ENCODE measurements around the gene PRDM11.

Gene PRDM11

DNA sequence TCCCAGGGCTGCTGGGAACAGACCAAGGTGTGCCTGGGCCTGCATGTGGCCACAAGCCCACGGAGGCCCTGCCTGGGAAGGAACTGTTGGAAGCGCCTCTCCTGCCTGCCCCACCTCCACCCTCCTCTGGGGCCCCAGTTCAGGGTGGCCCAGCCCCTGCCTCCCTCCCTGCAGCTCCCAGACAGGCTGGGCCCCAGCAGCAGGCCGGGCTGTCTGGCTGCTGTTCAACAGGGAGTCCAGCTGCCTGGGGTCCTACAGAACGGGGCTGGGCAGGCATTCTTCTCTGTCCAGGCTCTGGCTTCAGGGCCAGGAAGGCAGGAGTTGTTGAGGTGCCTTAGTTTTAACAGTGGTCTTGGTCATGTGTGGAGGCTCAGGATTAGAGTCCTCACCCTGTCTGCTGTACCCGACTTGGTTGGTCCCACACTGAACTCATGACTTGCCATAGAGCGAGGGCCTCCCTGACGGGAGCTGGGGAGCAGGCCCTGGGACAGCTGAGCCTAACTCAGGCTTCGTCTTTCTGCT is 11.8 kb downstream of the PRDM11 start:
- no peak for DNase-seq

DNA sequence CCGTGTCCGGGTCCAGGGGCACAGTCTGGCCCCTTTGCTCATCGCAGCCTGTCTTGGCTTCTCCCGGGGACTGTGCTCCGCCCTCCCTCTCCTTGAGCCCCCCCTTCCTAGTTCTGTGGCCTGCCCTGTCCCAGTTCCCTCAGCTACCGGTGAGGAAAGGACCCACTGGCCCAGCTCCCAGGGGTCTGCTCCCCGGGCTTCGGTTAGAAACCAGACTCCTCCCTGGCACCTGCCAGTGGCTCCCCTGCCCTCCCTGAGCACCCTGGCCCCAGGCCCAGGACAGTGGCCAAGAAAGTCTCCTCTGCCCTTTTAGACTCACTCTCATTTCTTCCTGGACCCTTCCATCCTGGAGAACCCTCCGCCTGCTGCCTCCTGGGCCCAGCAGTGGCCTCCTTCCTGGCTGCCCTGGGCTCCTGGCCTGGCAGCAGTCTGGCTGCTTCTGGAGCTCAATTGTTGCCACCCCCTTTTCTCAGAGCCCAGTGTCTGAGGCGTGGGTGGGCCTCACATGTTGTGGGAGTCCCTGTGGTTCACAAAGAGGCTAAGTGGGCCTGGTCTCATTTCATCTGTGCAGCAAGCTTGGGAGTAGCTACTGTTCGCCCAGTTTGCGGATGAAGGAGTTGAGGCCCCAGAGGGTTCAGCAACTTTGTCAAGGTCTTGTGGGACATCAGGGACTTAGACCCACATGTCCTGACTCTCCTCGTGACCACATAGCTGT is 12.6 kb downstream of the PRDM11 start:
- no peak for DNase-seq

DNA sequence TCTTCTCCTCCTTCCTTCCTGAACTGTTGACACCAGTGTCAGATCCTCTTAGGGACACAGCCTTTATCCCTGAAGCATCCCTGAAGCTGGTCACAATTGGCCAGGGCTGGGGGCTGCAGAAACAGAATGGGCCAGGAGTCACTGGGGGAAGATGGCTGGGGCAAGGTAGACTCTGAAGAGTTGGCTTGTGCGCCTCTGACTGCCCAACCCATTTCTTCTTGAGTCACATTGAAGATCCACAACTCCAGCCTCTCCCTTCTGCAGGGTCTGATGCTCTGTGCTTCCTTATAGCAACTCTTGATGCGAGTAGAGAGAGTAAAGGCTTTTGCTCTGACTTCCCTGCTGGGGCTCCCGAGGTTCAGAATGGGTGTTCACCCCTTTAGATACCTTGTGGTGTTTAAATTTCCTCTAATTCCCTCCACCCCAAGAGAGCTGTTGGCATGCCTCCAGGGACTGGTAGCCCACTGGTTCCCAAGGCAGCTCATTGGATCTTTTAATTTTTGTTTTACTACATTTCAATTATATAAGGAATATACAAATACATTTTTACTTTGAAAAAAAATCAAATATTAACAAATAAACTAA is 13.4 kb downstream of the PRDM11 start:
- DNase-seq, result no peak

DNA sequence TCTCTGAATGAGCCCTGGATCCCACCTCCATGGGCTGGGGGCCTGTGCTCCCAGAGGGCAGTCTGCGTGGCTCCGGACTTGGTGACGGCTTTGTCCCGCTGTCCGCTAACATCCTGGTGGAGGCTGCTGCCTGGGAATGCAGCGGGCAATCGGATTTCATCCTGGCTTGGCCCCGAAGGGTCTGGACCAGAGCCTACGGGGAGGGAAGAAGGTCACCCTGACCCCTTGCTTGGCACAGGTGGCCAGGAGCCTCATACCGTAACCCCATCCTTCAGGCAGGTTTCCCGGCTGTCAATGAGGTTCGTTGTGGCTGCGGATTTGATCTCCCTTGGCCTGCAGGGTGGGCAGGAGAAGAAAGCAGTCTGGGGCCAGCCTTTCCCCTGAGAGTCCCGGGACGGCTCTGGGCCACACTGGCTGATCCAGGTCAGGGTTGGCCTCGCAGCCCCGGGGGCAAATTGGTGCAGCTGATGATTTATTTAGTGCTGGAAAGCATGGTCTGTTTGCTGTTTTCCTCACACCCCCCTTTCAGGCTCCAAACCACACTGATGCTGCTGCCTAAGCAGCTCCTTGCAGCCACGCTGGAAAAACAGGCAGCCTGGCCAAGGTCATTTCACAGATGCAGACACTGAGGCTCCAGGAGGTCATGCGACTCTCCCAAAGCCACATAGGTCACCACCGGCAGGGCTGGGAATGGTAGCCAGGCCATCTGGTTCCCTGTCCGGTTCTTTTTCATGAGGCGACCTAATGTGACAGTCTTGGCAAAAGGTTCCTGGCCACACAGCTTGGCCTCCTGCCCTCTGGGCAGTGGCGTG is 15.0 kb downstream of the PRDM11 start:
- DNase-seq, result no peak

DNA sequence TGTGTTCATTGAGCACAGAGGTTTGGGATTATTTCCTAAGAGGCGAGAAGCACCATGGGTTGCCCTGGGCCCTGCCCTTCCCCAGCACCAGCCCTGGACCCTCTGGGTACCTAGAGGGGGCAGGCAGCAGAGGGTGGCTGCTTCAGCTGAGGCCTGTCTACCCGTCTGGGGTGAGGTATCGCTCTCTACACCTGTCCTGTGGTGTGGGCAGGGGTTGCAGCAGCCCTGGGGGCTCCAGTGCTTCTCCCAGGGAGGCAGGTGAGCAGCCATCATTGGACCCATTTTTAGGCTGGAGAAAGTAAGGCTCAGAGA is 15.6 kb downstream of the PRDM11 start:
- DNase-seq, result no peak

DNA sequence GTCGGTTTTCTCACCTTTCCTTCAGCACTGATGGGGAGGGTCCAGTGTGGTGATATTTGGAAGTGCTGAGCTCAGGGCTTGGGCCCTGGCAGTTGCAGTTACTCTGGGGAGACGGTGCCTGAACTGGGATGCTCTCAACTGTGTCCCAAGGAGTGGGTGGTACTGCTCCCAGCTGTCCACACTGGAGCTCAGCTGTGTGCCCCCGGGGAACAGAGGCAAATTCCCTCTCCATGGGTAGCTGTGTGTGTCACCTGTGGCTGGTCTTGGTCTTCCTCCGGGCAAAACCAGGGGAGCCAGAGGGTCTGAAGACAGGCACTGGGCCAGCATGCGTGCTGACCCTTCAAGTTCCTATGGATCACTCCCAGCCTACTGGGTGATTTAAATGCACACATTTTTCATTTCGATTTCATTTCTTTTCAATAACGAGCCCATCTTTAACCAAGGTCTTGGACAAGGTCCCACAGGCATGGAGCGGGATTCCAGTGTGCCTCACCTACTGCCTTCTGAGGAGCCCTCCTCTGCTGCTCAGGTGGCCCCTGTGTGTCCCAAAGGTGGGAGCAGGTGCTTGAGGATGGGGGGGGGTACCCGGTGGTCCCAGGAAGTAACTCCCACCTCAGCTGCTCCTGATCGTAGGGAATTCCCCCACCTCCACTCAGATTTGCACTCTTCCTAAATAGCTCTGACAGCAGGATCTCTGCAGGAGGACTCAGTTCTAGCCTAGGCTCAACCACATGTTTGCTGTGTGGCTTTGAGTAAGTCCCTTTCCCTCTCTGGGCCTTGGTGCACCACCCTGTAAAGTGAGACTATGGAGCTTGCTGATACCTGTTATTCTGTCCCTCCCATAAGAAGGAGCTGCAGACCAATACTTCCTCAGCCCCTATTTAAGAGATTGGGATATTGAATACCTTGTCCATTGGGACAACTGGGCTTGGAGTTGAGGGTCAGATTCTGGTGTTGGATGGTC is 16.8 kb downstream of the PRDM11 start:
- DNase-seq, result no peak

DNA sequence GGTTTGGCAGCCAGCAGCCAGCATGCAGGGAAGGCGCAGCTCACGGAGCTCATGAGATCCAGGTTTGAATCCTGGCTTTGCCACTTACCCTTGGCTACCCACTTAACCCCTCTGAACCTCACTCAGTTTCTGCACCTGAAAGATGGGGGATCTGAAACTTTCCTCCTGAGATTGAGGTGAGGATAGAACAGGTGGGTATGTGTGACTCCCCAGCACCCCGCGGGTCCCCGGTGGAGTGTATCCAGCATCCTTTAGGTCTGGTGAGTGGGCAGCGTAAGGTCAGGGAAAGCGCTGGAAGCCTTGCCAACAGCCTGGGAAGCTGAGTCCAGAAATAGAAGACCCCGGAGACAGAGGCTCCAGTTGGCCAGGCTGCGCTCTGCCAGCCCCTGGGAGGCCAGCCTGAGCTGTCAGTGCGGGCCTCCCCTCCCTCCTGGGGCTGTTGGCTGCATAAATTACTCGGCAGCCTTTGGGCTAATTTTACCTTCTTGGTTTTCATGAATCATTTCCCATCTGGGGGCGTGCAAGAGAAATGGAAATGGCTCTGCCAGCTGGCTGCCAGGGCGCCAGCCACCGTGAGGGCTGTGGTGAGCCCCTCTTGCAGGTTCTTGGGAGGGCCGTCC is 17.6 kb downstream of the PRDM11 start:
- no peak for DNase-seq

DNA sequence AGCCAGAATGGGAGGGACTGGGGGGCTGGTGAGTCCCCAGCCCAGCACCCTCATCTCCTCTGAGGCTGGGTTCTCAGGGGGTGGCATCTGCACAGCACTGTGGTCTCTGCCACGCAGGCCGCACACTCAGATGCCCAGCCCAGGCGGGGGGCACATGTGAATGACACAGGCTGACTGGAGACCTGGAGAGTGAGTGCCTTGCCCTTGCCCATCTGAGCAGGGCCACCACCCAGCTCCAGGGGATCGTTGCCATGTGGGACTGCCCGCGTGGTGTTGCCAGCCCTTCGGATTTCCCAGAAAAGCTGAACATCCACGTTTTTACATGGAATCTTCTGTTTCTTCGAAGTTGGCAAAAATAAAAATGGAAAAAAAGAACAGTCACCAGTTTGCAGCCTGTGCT is 18.9 kb downstream of the PRDM11 start:
- no peak for DNase-seq

DNA sequence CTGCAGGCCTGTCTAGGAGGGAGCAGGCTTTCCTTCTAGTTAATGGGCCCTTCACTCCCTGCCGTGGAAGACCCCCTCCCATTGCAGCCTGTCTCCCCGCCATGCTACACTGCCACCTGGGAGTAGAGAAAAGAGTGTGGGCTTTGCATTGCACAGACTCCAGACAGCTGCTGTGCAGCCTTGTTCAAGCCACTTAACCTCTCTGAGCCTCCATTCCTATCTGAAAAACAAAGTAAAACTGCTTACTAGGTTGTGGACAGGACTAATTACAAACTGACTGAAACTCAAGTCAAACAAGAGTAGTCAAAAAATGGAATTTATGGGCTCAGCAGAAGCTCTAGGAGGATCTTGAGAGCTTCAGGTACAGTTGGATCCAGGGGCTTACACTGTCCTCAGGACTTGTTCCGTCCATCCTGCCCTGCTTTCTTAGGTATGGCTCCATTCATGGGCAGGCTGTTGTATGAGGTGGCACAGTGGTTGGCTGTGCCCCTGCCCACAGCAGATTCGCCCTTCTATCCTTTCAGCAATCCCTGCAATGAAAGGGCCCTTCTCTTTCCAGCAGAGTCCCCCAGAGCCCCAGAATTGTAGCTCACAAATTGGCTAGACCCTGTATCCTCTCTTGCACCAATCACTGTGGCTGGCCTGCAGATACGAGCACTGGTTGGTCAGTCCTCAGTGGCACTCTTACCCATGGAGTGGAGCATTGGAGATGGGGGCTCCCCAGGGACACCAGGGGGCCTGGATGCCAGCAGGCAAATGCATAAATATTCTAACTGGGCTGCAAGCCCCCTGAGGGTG is 19.6 kb downstream of the PRDM11 start:
- no peak for DNase-seq

DNA sequence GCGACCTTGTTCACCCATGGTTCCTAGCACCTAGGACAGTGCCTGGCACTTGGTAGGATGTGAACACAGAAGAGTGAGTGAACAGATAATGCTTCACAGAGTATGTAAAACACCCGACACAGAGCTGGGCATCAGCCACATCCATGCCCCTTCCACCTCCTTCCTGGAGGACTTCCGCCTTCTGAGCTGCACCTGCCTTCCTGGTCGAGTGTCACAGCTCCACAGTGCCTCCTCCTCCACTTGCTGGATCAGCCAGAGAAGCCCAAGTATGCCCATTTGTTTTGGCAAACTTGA is 20.1 kb downstream of the PRDM11 start:
- no peak for DNase-seq

DNA sequence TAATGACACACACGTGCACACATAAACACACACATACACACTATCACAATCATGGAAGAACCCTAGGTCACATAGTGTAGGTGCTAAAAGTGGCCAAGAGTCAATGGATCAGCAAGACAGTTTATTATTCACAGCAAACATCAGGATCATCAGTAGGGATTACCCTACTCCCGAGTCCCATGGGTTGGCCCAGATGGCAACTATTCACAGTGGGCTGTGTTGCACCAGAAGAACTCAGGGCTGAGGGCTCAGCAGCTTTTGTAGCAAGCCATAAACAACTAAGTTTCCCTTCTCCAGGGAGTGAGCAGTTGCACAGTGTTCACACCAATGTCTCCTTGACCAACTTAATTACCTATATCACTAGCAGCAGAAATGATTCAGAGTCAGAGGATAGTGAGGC is 20.8 kb downstream of the PRDM11 start:
- no peak for DNase-seq

DNA sequence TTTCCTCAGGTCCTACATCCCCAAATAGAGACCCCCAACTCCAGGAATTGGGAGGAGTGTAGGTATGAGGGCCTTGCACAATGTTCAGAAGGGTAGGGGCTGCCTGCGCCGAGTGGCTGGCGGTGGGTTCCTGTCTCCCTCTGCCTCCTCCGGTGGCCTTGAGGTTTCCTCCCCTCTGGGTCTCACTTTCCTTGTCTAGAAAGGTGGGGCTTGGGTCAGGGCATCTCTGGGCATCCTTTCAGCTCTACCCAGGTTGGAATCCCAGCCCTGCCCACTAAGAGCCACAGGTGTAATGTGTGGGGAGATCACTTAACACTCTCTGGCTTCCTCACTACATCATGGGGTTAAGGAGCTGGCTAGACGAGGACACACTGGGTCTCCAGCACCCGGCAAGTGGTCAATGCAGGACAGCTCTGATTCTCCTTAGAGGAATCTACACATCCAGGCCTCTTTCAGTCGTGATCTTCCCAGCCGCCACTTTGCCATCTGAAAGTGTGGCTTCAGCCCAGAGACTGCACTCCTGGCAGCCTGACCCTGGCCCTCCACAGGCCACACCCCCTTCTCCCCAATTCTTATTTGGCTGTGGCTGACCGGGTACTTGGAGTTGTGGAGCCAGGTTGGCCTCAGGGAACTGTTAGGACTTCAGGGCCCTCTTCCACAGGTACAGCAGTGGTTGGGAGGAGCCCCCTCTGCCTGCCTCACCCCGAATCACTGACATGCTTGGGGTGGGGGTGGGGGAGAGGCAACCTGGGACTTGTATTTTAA is 22.1 kb downstream of the PRDM11 start:
- no peak for DNase-seq

DNA sequence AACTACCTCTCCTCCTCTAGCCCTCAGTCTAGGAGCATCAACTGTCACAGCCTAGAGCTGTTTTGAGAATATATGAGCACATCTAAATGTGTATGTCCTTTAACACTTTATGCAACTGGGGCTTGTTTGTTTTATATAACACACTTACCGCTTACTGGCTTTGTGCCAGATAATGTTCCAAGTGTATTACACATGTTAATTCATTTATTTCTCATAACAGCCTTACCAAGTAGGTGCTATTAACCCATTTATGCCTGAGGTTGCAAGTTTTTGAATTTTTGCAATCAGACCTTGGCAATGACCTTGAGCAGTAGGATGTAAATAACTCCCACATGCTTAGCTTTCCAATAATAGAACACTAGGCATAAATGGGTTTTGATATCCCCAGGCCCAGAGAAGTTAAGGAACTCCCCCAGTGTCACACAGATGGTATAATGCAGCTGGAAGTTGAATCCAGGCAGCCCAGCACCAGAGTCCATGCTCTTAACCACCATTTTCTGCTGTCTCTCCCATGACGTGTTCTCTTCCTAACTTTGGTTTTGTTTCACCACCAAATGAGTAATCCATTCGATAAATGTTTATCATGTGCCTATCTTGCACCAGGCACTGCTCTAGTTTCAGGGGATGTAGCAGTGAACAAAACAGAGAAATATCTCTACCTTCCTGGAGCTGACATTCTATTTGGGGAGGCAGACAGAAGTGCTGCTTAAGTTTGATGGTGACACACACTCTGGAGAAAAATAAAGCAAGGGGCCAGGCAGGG is 23.1 kb downstream of the PRDM11 start:
- no peak for DNase-seq

DNA sequence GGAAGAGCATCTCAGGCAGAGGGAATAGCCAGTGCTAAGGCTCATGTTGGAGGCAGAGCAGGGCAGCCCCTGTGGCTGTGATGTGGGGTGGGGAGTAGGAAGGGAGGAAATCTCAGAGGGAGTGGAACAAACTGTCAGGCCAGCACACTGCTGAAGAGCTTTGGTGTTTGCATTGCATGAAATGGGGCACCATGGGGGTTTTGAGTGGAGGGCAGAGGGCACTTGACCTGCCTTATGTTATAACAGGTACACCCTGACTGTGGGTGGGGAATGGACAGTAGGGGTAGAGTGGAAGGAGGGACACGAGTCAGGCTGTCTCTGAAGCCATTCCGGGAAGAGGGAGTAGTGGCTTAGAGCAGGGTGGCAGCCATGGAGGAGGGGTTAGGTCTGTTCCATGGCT is 24.0 kb downstream of the PRDM11 start:
- DNase-seq, result no peak

DNA sequence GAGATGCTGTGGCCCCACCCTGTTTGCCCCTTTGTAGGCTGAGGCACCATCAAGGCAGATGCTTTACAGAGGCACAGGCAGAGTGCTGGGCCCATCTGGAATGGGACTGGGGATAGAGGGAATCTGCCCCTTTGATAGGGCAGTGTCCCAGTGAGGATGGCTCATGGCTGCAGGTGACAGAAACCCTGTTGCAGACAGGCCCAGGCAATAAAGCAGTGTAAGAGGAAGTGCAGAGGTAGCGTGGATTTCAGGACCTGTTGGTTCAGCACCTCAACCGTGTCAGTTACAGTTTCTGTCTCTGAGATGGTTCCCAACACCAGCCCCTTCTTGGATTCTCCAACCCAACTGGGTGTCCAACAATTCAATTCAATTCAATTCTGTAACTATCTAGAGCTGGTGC is 25.1 kb downstream of the PRDM11 start:
- no peak for DNase-seq

DNA sequence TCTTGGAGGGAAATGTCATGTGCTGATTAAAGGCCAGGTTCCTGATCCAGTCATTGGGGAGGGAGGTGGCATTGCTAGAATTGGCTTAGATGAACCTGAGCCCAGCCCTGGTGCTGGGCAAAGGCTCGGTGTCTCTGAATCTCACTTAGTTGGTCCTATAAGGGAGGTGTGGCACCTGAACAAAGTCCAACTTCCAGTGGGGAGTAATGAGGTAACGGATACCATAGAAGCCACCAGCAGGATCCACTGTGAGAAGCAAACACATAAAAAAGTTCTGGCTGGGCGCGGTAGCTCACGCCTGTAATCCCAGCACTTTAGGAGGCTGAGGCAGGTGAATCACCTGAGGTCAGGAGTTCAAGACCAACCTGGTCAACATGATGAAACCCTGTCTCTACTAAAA is 26.6 kb downstream of the PRDM11 start:
- no peak for DNase-seq

DNA sequence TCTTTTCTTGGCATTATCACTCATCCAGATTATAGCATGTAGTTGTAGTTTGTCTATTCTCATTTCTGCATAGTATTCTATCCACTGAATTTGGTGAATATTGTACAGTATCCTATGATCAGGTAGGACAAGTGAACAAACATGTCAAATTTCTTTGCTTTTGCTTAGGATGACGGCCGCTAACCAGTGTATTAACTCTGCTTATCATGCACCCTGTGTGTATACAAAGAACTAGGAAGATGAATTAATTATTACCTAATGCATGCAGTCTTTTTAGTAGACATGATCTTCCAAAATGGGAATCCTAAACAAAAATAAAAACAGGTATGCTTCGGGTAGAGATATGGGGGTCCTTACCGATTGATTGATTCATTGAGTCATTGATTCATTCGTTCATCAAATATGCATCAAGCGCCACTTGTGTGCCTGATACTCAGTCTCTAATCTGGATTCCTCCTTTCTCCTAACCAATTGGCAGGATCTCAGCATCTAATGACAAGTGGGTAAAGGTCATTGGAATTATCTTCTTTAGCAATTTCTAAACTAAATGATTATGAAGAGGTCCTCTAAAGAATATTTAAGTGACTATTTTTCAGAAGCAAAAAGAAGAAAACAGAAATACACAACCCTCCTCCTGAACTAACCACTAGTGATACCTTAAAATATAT is 27.9 kb downstream of the PRDM11 start:
- no peak for DNase-seq

DNA sequence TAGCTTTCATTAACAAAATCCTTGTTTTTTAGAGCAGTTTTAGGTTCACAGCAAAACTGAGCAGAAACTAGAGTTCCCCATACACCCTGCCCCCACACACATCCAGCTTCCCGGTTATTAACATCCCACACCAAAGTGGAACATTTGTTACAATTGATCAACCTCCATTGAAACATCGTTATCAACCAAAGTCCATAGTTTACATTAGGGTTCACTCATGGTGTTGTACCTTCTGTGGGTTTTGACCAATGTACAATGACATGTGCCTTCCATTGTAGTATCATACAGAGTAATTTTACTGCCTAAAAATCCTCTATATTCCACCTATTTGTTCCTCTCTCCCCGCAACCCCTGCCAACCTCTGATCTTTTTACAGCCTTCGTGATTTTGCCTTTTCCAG is 28.5 kb downstream of the PRDM11 start:
- no peak for DNase-seq

DNA sequence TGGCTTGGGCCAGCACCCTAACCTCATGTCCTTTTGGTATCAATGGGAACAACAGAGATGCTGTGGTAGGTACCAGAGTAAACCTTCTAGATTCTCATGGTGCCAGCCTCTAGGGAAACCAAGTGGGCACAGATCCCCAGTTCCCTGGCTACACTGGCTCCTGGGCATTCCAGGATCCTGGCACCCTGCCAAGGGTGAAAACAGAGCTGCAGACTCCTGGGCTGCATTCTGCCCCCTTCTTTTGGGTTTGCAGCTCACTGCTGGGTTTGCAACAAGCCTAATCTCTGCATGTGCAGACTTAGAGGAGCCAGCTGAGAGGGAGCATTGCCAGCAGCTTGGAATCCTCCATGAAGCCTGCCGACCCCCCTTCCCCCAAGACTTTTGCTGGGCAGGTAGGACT is 30.6 kb downstream of the PRDM11 start:
- DNase-seq, result no peak

DNA sequence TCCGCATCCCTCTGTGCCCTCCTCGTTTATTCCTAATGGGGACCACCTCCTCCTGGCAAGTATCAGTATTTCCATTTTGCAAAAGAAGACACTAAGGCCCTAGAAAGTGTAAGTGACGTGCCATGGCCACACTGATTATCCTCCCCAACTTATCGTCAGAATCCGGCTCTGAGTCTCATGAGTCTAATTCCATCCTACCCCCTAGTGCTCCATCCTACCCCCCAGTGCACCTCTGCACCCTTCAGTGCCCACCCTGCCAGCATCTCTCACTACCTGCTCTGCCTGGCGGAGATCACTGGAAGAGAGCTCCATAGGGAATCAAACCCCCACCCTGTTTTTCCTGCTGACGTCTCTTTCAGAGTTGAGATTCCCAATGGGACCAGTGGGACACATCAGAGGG is 31.8 kb downstream of the PRDM11 start:
- DNase-seq, result no peak
